H1 (cell line): ENCODE measurements around the gene CALML5. TPM values are rescaled to one million over a fixed set of nuclear protein-coding genes. Genes with fewer than 3 reads are reported as not detected.

Experiments used
- CTBP2 ChIP-seq: IDR thresholded peaks from 2 replicates; pipeline ENCODE4 v1.7.0; 2011; ENCODE audit warnings: borderline replicate concordance, mild to moderate bottlenecking, moderate library complexity, mixed read lengths, low read length; ENCODE audit not compliant: insufficient read depth, insufficient read length
- polyA plus RNA-seq, 7 experiments: library from polyadenylated mRNA; depleted of rRNA in 3 of 7; stranded (reverse) in 5 of 7; unstranded in 2 of 7; fragments of >200 nt in 5 of 7; fragments of 200-250 nt in 2 of 7; gene quantifications; 1 replicate in 5 of 7; 2 replicates in 1 of 7; 4 replicates in 1 of 7; pipeline versions ENCODE4 v1.2.1 to v1.2.3, GENCODE V29; 2011 to 2013; ENCODE audit warnings: missing spikeins in 2 of 7, mixed read lengths in 2 of 7
- total RNA-seq: library from RNA; stranded (reverse); fragmentation: NEBNext Ultra II Directional; extraction: Animal tissue kit (Norgen Biotek cat#: 25700); gene quantifications from 2 replicates; pipeline ENCODE4 v1.2.1, GENCODE V29; 2021
- TF ChIP-seq, protein P1 (sequence below): fragments of 300-600 bp; sonication (generic); IDR thresholded peaks from 2 replicates; pipeline ENCODE4 v1.7.1; 2012; ENCODE audit warnings: low read length, moderate library complexity, mild to moderate bottlenecking, inconsistent platforms; ENCODE audit not compliant: insufficient replicate concordance

Gene CALML5
- total and polyA plus RNA-seq, 2 of the 8 experiments (the other 6 are each of a cell fraction or from before 2014, with no cell fraction given), result not detected

DNA sequence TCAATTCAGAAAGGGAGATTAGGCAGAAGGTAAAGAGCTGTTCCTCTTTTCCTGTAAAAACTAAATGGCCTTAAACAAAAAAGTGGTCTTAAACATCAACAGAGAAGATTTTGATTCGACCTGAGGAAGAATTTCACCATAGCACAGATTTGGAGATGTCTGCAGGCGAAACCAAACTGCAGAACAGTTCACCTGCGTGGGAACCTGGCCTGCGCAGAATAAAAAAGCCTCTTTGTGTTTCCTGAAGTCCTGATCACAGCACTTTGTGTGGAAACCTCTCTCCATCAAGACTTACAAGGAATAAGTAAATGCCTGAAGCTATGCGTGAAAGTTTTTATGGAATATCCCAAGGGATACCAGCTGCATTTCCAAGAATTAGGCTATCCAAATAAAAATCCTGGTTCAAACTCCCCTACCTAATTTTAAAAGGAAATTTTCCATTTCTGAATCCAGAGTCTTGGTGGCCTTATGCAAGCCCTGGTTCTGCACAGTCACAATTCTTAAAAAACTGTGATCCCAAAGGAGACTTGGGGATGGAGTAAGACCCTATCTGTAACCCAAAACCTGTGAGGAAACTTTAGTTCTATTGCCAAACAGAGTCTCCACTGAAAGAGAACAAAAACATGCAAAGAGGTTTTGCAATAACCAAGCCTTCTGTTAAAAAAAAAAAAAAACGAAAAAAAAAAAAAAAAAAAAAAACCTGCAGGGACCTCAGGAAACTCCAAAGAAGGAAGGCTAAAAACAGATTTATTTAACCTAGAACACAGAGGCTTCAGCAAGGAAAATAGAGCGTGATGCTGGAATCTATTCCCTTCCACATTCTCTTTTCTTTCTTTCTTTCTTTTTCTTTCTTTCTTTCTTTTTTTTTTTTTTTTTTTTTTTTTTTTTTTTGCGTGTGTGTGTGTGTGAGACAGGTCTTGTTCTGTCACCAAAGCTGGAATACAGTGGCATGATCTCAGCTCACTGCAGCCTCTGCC lies 35.8 kb upstream of the CALML5 start (continued):
- TF ChIP-seq, protein P1, sequence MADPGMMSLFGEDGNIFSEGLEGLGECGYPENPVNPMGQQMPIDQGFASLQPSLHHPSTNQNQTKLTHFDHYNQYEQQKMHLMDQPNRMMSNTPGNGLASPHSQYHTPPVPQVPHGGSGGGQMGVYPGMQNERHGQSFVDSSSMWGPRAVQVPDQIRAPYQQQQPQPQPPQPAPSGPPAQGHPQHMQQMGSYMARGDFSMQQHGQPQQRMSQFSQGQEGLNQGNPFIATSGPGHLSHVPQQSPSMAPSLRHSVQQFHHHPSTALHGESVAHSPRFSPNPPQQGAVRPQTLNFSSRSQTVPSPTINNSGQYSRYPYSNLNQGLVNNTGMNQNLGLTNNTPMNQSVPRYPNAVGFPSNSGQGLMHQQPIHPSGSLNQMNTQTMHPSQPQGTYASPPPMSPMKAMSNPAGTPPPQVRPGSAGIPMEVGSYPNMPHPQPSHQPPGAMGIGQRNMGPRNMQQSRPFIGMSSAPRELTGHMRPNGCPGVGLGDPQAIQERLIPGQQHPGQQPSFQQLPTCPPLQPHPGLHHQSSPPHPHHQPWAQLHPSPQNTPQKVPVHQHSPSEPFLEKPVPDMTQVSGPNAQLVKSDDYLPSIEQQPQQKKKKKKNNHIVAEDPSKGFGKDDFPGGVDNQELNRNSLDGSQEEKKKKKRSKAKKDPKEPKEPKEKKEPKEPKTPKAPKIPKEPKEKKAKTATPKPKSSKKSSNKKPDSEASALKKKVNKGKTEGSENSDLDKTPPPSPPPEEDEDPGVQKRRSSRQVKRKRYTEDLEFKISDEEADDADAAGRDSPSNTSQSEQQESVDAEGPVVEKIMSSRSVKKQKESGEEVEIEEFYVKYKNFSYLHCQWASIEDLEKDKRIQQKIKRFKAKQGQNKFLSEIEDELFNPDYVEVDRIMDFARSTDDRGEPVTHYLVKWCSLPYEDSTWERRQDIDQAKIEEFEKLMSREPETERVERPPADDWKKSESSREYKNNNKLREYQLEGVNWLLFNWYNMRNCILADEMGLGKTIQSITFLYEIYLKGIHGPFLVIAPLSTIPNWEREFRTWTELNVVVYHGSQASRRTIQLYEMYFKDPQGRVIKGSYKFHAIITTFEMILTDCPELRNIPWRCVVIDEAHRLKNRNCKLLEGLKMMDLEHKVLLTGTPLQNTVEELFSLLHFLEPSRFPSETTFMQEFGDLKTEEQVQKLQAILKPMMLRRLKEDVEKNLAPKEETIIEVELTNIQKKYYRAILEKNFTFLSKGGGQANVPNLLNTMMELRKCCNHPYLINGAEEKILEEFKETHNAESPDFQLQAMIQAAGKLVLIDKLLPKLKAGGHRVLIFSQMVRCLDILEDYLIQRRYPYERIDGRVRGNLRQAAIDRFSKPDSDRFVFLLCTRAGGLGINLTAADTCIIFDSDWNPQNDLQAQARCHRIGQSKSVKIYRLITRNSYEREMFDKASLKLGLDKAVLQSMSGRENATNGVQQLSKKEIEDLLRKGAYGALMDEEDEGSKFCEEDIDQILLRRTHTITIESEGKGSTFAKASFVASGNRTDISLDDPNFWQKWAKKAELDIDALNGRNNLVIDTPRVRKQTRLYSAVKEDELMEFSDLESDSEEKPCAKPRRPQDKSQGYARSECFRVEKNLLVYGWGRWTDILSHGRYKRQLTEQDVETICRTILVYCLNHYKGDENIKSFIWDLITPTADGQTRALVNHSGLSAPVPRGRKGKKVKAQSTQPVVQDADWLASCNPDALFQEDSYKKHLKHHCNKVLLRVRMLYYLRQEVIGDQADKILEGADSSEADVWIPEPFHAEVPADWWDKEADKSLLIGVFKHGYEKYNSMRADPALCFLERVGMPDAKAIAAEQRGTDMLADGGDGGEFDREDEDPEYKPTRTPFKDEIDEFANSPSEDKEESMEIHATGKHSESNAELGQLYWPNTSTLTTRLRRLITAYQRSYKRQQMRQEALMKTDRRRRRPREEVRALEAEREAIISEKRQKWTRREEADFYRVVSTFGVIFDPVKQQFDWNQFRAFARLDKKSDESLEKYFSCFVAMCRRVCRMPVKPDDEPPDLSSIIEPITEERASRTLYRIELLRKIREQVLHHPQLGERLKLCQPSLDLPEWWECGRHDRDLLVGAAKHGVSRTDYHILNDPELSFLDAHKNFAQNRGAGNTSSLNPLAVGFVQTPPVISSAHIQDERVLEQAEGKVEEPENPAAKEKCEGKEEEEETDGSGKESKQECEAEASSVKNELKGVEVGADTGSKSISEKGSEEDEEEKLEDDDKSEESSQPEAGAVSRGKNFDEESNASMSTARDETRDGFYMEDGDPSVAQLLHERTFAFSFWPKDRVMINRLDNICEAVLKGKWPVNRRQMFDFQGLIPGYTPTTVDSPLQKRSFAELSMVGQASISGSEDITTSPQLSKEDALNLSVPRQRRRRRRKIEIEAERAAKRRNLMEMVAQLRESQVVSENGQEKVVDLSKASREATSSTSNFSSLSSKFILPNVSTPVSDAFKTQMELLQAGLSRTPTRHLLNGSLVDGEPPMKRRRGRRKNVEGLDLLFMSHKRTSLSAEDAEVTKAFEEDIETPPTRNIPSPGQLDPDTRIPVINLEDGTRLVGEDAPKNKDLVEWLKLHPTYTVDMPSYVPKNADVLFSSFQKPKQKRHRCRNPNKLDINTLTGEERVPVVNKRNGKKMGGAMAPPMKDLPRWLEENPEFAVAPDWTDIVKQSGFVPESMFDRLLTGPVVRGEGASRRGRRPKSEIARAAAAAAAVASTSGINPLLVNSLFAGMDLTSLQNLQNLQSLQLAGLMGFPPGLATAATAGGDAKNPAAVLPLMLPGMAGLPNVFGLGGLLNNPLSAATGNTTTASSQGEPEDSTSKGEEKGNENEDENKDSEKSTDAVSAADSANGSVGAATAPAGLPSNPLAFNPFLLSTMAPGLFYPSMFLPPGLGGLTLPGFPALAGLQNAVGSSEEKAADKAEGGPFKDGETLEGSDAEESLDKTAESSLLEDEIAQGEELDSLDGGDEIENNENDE, result no peak
- TF ChIP-seq CTBP2, result no peak
- TF ChIP-seq, all 59 proteins: peak for 0
